ENCODE data around the gene TRMT10A. TPM values are rescaled to one million over a fixed set of nuclear protein-coding genes. Genes with fewer than 3 reads are reported as not detected.

The TRMT10A gene
- total RNA-seq, 4 donors from 2014 or later: 4.6 to 12.5 (median 6.8) TPM

DNA sequence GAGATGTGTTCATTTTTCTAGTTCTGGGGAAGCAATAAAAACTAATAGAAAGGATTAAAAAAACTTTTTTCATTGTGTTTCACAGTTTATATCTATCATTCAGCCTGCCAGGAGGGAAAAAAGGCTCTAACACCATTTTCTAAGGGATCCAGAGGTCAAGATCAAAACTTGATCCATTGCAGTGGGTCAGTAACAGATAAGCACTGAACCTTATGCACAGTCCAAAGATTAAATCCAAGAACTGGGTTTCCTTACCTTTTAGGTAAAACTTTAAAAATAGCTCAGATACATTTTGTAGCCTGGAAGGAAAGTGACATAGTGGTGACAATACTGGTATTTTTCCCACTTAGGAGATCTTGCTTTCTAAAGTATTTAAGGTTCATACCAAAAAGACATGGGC, 23.5 kb upstream of the TRMT10A start:
- no peaks in the 10 kb centered on the region for H3K36me3 ChIP-seq
- DNase-seq: no peak
- no peaks in the 10 kb centered on the region for H3K4me1 ChIP-seq
- intact Hi-C loops (cut with DNase I): no loop called here
- no peaks in the 10 kb centered on the region for H3K9me3 ChIP-seq
- H3K27ac ChIP-seq: no peak overlapping the region
- no peaks in the 10 kb centered on the region for H3K27me3 ChIP-seq
- no peak overlapping the region for H3K4me3 ChIP-seq (replicated peaks in 1 of 3)
- TF ChIP-seq, protein P1, sequence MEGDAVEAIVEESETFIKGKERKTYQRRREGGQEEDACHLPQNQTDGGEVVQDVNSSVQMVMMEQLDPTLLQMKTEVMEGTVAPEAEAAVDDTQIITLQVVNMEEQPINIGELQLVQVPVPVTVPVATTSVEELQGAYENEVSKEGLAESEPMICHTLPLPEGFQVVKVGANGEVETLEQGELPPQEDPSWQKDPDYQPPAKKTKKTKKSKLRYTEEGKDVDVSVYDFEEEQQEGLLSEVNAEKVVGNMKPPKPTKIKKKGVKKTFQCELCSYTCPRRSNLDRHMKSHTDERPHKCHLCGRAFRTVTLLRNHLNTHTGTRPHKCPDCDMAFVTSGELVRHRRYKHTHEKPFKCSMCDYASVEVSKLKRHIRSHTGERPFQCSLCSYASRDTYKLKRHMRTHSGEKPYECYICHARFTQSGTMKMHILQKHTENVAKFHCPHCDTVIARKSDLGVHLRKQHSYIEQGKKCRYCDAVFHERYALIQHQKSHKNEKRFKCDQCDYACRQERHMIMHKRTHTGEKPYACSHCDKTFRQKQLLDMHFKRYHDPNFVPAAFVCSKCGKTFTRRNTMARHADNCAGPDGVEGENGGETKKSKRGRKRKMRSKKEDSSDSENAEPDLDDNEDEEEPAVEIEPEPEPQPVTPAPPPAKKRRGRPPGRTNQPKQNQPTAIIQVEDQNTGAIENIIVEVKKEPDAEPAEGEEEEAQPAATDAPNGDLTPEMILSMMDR (IDR thresholded peaks at IDR 0.05): no peak
- no peak for TF ChIP-seq POLR2A (IDR thresholded peaks at IDR 0.05)

DNA sequence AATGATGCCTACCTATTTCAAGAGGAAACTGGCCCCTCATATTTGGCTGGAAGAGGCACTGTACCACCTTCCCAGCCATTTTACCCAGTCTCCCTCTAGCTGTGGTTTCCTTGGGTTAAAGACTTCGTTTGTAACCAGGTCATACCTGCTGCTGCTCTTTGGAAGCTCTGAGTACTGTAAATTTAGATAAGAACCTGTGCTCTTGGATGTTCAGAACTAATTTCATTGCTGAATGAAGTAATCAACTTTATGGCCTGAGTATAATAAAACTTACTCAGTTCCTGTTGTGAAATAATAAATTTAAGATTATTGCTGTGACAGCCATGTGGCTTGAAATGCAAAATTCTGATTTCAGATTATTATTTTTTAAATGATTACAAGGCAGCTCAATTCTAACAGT, 23.0 kb upstream of the TRMT10A start:
- DNase-seq: no peak
- Histone ChIP-seq H3K27me3 (no peaks in the 10 kb centered on the region), H3K27ac (no peak overlapping the region), H3K36me3 (no peaks in the 10 kb centered on the region), H3K4me1 (no peaks in the 10 kb centered on the region), H3K9me3 (no peaks in the 10 kb centered on the region), H3K4me3 (replicated peaks in 1 of 3) (no peak overlapping the region)
- no peak for TF ChIP-seq POLR2A (IDR thresholded peaks at IDR 0.05)
- TF ChIP-seq, protein P1 (IDR thresholded peaks at IDR 0.05): no peak
- intact Hi-C loops (cut with DNase I): no loop called here
- 23 to 50% methylated on average over 1 of the region's 1 CpG for WGBS, 2 donors

DNA sequence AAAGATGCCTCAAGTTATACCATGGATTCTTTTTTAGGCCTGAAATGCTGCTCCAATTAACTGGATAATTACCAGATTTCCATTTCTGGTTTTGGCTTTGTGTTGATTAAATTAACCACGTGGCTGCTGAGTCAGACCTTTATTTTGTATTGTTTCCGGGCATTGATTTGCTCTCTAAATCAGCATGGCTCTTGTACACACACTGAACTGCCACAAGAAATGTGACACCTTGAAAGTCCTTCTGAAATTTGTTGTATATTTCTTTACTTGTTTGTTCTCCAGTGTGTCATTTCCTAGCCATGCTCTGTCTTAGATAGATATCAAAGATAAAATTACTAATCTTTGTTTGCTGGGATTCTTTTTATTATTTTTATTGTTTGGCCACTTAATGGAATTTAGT, 22.5 kb upstream of the TRMT10A start:
- no peak for DNase-seq
- Histone ChIP-seq H3K36me3 (no peaks in the 10 kb centered on the region), H3K4me1 (no peaks in the 10 kb centered on the region), H3K27me3 (no peaks in the 10 kb centered on the region), H3K27ac (no peak overlapping the region), H3K4me3 (replicated peaks in 1 of 3) (no peak overlapping the region), H3K9me3 (no peaks in the 10 kb centered on the region)
- WGBS, 2 donors: 49 to 51% methylated on average over 2 of the region's 2 CpGs
- TF ChIP-seq, protein P1 (IDR thresholded peaks at IDR 0.05): no peak
- no peak for TF ChIP-seq POLR2A (IDR thresholded peaks at IDR 0.05)
- intact Hi-C loops (cut with DNase I): no loop called here

DNA sequence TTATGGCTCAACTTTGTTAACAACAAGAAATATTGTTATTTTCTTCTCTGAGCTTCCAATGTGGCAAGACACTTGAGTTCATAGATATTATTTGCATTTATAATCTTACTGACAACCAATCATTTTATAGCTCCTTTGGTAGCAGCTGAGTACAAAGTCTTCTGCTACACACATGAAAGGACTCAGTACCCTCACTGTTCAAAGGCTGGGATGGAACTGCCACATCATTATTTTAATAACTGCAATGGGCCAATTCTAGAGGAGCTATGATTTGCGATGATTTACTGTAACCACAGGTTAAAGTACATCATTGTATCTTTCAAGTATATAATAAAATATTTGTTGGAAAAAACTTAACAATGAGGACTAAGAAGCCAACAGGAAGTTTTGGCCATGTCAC, 21.7 kb upstream of the TRMT10A start:
- DNase-seq: no peak
- no peak for TF ChIP-seq POLR2A (IDR thresholded peaks at IDR 0.05)
- TF ChIP-seq, protein P1 (IDR thresholded peaks at IDR 0.05): no peak
- H3K27ac ChIP-seq: no peak overlapping the region
- intact Hi-C loops (cut with DNase I): no loop called here
- H3K4me1 ChIP-seq: no peaks in the 10 kb centered on the region
- no peaks in the 10 kb centered on the region for H3K36me3 ChIP-seq
- H3K4me3 ChIP-seq (replicated peaks in 1 of 3): no peak overlapping the region
- no peaks in the 10 kb centered on the region for H3K9me3 ChIP-seq
- no peaks in the 10 kb centered on the region for H3K27me3 ChIP-seq
- 83 to 94% methylated on average over 1 of the region's 1 CpG for WGBS, 2 donors

DNA sequence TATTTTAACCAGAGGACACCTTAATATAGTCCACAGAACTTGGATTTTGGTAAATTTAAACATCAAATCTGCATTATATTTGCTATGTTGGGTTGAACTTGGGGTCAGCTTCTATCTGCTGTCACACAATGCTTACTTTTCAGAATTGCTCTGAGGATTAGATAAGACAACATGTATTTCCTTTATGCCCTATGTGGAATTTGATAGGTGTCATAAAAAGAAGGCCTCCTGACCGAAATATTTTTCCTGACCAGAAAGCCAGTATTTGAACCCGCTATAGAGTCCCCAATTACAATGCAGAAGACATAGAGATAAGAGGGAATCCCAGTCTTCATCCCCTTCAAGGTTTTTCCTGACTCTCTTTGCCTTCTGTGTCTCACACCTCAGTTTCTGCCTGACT, 14.9 kb upstream of the TRMT10A start:
- TF ChIP-seq, protein P1 (IDR thresholded peaks at IDR 0.05): no peak
- no peak for TF ChIP-seq POLR2A (IDR thresholded peaks at IDR 0.05)
- intact Hi-C loops (cut with DNase I): loop anchor here (10.0 kb wide), 1 partner anchor 226 kb away; no protein-coding TSS in a partner anchor
- no peaks in the 10 kb centered on the region for H3K9me3 ChIP-seq
- no peak overlapping the region for H3K27ac ChIP-seq
- H3K4me1 ChIP-seq: no peaks in the 10 kb centered on the region
- WGBS, 2 donors: 87 to 92% methylated on average over 2 of the region's 2 CpGs
- H3K4me3 ChIP-seq (replicated peaks in 1 of 3): no peak overlapping the region
- DNase-seq: no peak
- no peaks in the 10 kb centered on the region for H3K36me3 ChIP-seq
- H3K27me3 ChIP-seq: no peaks in the 10 kb centered on the region

Measured in thyroid gland (tissue), 4 donors.